OCI-LY3 (cell line): Measurements from ENCODE around the gene APBA1.

Experiments
- H2AFZ ChIP-seq: fragments of 200-600, 300-600 bp; shearing (Covaris generic); 2 replicates; pipeline ENCODE4 v1.6.0; 2014; ENCODE audit warnings: antibody characterized with exemption, low read depth, low read length
- H3K27ac ChIP-seq: fragments of 200-600, 300-600 bp; sonication (generic); 2 replicates; pipeline ENCODE4 v1.5.1; 2014; ENCODE audit warnings: mild to moderate bottlenecking, low read length, moderate library complexity, mixed read lengths
- H3K27me3 ChIP-seq: fragments of 200-600, 300-600 bp; sonication (generic); 2 replicates; pipeline ENCODE4 v1.6.1; 2014; ENCODE audit warnings: low read depth, low read length, mixed read lengths
- H3K36me3 ChIP-seq: fragments of 200-600, 300-600 bp; sonication (generic); replicated peaks from 2 replicates; pipeline ENCODE3; 2014; ENCODE audit warnings: low read depth, low read length, mixed read lengths
- H3K4me1 ChIP-seq: fragments of 300-600, 200-600 bp; sonication (generic); 2 replicates; pipeline ENCODE4 v1.6.1; 2014; ENCODE audit warnings: low read length, mixed read lengths
- H3K4me2 ChIP-seq: fragments of 200-600, 300-600 bp; sonication (generic); 2 replicates; pipeline ENCODE4 v1.6.1; 2014; ENCODE audit warnings: low read length, mixed read lengths
- H3K4me3 ChIP-seq: fragments of 300-600, 200-600 bp; sonication (generic); 2 replicates; pipeline ENCODE4 v1.5.1; 2014; ENCODE audit warnings: antibody characterized with exemption, mild to moderate bottlenecking, low read length, moderate library complexity
- H3K79me2 ChIP-seq: fragments of 300-600, 200-600 bp; shearing (Covaris generic); 2 replicates; pipeline ENCODE4 v1.6.1; 2014; ENCODE audit warnings: mild to moderate bottlenecking, low read length, mixed read lengths
- H3K9ac ChIP-seq: fragments of 300-600, 200-600 bp; shearing (Covaris generic); 2 replicates; pipeline ENCODE4 v1.6.0; 2014; ENCODE audit warnings: mild to moderate bottlenecking, low read length, moderate library complexity
- H3K9me3 ChIP-seq: fragments of 200-600, 300-600 bp; shearing (Covaris generic); 2 replicates; pipeline ENCODE4 v1.6.1; 2014; ENCODE audit warnings: low read length, mixed read lengths; ENCODE audit not compliant: insufficient read depth
- H4K20me1 ChIP-seq: fragments of 200-600, 300-600 bp; sonication (generic); 2 replicates; pipeline ENCODE4 v1.6.1; 2016; ENCODE audit warnings: low read length, mixed read lengths; ENCODE audit not compliant: insufficient read depth
- CTCF ChIP-seq: fragments of 200-600, 300-600 bp; sonication (generic); IDR thresholded peaks from 2 replicates; pipeline ENCODE4 v1.5.1; 2014; ENCODE audit warnings: antibody characterized with exemption, low read length, low read depth
- EZH2phosphoT487 ChIP-seq: fragments of 200-600 bp; shearing (Covaris generic); IDR thresholded peaks from 2 replicates; pipeline ENCODE4 v1.6.1; 2018; ENCODE audit warnings: antibody characterized with exemption, mixed run types, low read depth

The APBA1 gene

GRCh38 chr9:69548681-69549080 lies 123.5 kb downstream of the APBA1 start:
- Histone ChIP-seq H3K36me3 (no peaks in the 10 kb centered on the region), H3K9me3 (no peaks in the 10 kb centered on the region), H3K9ac (no peak overlapping the region), H4K20me1 (no peaks in the 10 kb centered on the region), H3K27me3 (peaks cover 59% of the 10 kb centered on the region), H3K4me3 (no peak overlapping the region), H3K79me2 (no peaks in the 10 kb centered on the region), H3K4me1 (peaks cover 8% of the 10 kb centered on the region), H3K4me2 (no peak overlapping the region), H2AFZ (no peak overlapping the region), H3K27ac (no peak overlapping the region)
- TF ChIP-seq CTCF (no peak), EZH2phosphoT487 (no peak)

GRCh38 chr9:69546265-69546664 lies 125.9 kb downstream of the APBA1 start:
- Histone ChIP-seq H3K27me3 (peaks cover 42% of the 10 kb centered on the region), H3K9ac (no peak overlapping the region), H2AFZ (no peak overlapping the region), H3K79me2 (no peaks in the 10 kb centered on the region), H3K36me3 (no peaks in the 10 kb centered on the region), H3K4me1 (peaks cover 18% of the 10 kb centered on the region), H3K4me3 (no peak overlapping the region), H4K20me1 (no peaks in the 10 kb centered on the region), H3K27ac (no peak overlapping the region), H3K4me2 (no peak overlapping the region), H3K9me3 (no peaks in the 10 kb centered on the region)
- TF ChIP-seq CTCF (peak; percentile 35), EZH2phosphoT487 (no peak)

GRCh38 chr9:69542942-69543704 lies 129.0 kb downstream of the APBA1 start:
- Histone ChIP-seq H3K9ac (no peak overlapping the region), H4K20me1 (no peaks in the 10 kb centered on the region), H3K36me3 (no peaks in the 10 kb centered on the region), H3K9me3 (no peaks in the 10 kb centered on the region), H2AFZ (no peak overlapping the region), H3K79me2 (no peaks in the 10 kb centered on the region), H3K4me2 (peak overlapping the region; percentile 4; the same call in 1 of the 2 replicates), H3K27ac (no peak overlapping the region), H3K4me1 (peaks cover 18% of the 10 kb centered on the region), H3K27me3 (peaks cover 46% of the 10 kb centered on the region), H3K4me3 (no peak overlapping the region)
- TF ChIP-seq EZH2phosphoT487 (no peak), CTCF (no peak)

- no peaks in the 10 kb centered on the region for H3K9me3 ChIP-seq
- TF ChIP-seq CTCF, result no peak
- no peak for TF ChIP-seq EZH2phosphoT487
- no peak overlapping the region for H2AFZ ChIP-seq
- no peaks in the 10 kb centered on the region for H3K79me2 ChIP-seq
- H3K4me1 ChIP-seq, result peaks cover 16% of the 10 kb centered on the region
- no peaks in the 10 kb centered on the region for H4K20me1 ChIP-seq
- H3K36me3 ChIP-seq, result no peaks in the 10 kb centered on the region
- no peak overlapping the region for H3K9ac ChIP-seq
- H3K27ac ChIP-seq, result no peak overlapping the region
- H3K4me2 ChIP-seq, result no peak overlapping the region
- H3K27me3 ChIP-seq, result peaks cover 44% of the 10 kb centered on the region
- H3K4me3 ChIP-seq, result no peak overlapping the region
Measured at GRCh38 chr9:69542058-69542457, 130.1 kb downstream of the APBA1 start.
